GM13977 (cell line): ENCODE measurements around the gene NR2E1.

Experiments
- DNase-seq: peaks from one replicate; pipeline ENCODE4 v3.0.0; 2012; ENCODE audit warnings: low spot score
- in situ Hi-C: fragments of 300-500 bp; cut with MboI; formaldehyde crosslinking; loops from one replicate; pipeline ENCODE4 v1.12.0; 2022; ENCODE audit warnings: low sequenced_read_pairs, low pct_unique_long_range_greater_than_20kb, mixed read lengths, inconsistent platforms; ENCODE audit not compliant: unreplicated experiment
- TF ChIP-seq, protein P1 (sequence below): IDR thresholded peaks from 2 replicates; pipeline ENCODE4 v1.5.1; 2012; ENCODE audit warnings: mild to moderate bottlenecking, control low read depth; ENCODE audit not compliant: insufficient read depth; ENCODE audit errors: extremely low read depth, missing control alignments

Gene NR2E1

GRCh38 chr6:108119769-108120141 is 46.1 kb upstream of the NR2E1 start:
- TF ChIP-seq, protein P1, sequence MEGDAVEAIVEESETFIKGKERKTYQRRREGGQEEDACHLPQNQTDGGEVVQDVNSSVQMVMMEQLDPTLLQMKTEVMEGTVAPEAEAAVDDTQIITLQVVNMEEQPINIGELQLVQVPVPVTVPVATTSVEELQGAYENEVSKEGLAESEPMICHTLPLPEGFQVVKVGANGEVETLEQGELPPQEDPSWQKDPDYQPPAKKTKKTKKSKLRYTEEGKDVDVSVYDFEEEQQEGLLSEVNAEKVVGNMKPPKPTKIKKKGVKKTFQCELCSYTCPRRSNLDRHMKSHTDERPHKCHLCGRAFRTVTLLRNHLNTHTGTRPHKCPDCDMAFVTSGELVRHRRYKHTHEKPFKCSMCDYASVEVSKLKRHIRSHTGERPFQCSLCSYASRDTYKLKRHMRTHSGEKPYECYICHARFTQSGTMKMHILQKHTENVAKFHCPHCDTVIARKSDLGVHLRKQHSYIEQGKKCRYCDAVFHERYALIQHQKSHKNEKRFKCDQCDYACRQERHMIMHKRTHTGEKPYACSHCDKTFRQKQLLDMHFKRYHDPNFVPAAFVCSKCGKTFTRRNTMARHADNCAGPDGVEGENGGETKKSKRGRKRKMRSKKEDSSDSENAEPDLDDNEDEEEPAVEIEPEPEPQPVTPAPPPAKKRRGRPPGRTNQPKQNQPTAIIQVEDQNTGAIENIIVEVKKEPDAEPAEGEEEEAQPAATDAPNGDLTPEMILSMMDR, result no peak
- in situ Hi-C loops, result loop anchor here (5.0 to 25.0 kb wide), 2 partner anchors 43 to 368 kb away; no protein-coding TSS in a partner anchor
- no peak for DNase-seq

DNA sequence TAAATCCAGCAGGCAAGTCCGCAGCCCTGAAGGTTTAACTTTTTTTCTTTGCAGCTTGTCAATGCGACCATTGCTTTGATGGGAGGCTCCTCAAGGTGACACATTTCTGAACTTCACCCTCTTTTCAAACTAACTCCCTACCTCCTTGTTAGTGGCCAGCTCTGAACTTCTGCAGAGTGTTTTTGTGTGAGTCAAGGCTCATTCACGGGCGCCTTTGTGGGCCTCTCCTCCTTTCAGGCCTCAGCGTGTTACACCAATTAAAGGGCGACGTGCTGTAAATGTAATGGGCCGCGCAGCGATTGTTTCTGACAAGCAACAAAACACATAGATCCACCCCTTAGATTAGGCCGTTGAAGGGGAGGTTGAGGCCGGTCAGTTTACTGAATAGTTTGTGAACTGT is 45.5 kb upstream of the NR2E1 start:
- in situ Hi-C loops, result loop anchor here (25.0 kb wide), 1 partner anchor 367 kb away; no protein-coding TSS in a partner anchor

DNA sequence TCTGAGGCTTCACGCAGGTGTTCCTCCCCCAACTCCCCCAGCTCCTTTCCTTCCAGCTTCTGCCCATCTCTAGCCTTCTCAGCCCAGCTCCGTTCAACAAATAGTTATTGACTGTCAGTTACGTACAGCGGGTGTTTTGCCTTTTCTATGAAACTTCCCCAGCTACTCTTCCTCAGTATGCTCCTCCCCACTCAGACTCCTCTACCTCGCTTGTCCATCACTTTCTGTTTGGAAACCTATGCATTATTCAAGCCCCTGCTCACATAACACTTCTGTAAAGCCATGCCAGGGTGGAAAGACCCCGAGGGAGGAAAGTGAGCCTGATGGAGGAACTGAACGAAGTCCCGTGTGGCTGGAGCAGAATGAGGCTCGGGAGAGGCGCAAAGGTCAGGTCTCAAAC is 44.2 kb upstream of the NR2E1 start:
- in situ Hi-C loops, result loop anchor here (25.0 kb wide), 1 partner anchor 366 kb away; no protein-coding TSS in a partner anchor
- no peak for DNase-seq
- TF ChIP-seq, protein P1, result no peak

More for the DNA sequence above, 45.5 kb upstream of the NR2E1 start:
- TF ChIP-seq, protein P1, result no peak
- no peak for DNase-seq

DNA sequence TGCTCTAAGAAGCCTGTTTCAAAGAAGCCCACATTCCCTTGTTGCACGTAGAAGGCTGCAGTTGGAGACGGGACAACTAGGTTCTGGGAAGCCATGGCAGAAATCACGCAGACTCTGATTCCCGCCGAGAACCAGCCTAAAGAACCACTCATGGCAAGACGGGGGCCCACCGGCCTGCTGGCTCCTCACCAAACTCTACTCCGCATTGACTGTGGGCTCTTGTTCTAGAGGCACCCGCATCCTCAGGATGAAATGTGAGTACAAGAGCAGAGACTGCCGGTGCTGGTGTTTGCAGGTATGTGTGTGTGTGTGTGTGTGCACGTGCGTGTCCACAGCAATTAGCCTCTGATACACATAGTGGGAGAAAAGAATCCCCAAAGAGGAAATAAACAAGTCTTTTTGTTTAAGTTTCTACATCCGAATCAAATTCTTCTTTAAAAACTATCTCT is 42.3 kb upstream of the NR2E1 start:
- TF ChIP-seq, protein P1, result no peak
- no peak for DNase-seq
- in situ Hi-C loops, result loop anchor here (25.0 kb wide), 1 partner anchor 364 kb away; no protein-coding TSS in a partner anchor

DNA sequence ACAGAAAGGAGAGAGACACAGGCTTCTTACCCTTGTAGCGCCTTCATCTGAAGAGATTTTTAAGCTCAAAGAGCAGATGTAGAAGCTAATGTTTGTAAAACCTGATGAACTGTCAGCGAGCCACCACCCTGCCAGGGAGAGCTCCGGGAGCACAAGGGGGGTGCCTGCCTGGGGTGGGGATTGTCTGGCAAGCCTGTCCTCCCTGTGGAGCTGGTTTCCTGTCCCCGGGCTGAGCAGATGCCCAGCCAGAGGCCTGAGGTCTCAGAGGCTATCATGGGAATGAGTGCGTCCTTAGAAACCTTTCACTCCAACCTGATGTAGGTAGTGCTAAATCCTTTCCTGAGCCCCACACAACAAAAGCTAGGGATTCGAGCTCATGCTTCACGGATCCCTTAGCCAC is 41.9 kb upstream of the NR2E1 start:
- TF ChIP-seq, protein P1, result no peak
- no peak for DNase-seq
- in situ Hi-C loops, result loop anchor here (25.0 kb wide), 1 partner anchor 363 kb away; no protein-coding TSS in a partner anchor

- in situ Hi-C loops, result no loop called here
- TF ChIP-seq, protein P1, result no peak
- no peak for DNase-seq
Observed at GRCh38 chr6:108127056-108127455, 38.8 kb upstream of the NR2E1 start.
